Activated CD8-positive, alpha-beta T cell treated with anti-CD3 and anti-CD28 coated beads for 36 hours (primary cell): ENCODE measurements around the gene TPM4. TPM values are rescaled to one million over a fixed set of nuclear protein-coding genes. Genes with fewer than 3 reads are reported as not detected.

Source experiments
- ATAC-seq: fragments of 200-7000 bp; cut with Tn5 transposase; one replicate; pipeline ENCODE4 v1.10.0; 2021; ENCODE audit warnings: mild to moderate bottlenecking, moderate library complexity
- CTCF ChIA-PET: fragments of 350-600 bp; sonication (Branson Sonifier 250); formaldehyde crosslinking; loops from one replicate; lab custom pipeline; 2021; ENCODE audit warnings: antibody characterized with exemption; lab: Charles Lee
- POLR2A ChIA-PET: fragments of 350-600 bp; sonication (Branson Sonifier 250); formaldehyde crosslinking; loops from one replicate; lab custom pipeline; 2021; ENCODE audit warnings: antibody characterized with exemption; lab: Charles Lee
- DNase-seq: peaks from one replicate; pipeline ENCODE4 v3.0.0-alpha.2; 2020
- H3K27ac Mint-ChIP-seq: one replicate; pipeline ENCODE4 v1.8.0; 2021; ENCODE audit warnings: mild to moderate bottlenecking, mixed read lengths
- H3K27me3 Mint-ChIP-seq: one replicate; pipeline ENCODE4 v1.8.0; 2021; ENCODE audit warnings: mixed read lengths
- H3K36me3 Mint-ChIP-seq: one replicate; pipeline ENCODE4 v1.8.0; 2021; ENCODE audit warnings: low read depth, mixed read lengths
- H3K4me1 Mint-ChIP-seq: one replicate; pipeline ENCODE4 v1.8.0; 2021; ENCODE audit warnings: low read depth, mixed read lengths
- H3K4me3 Mint-ChIP-seq: one replicate; pipeline ENCODE4 v1.8.0; 2021; ENCODE audit warnings: mild to moderate bottlenecking, moderate library complexity, mixed read lengths
- H3K9me3 Mint-ChIP-seq: one replicate; pipeline ENCODE4 v1.8.0; 2021; ENCODE audit warnings: mixed read lengths
- intact Hi-C: fragments of 100-400 bp; cut with micrococcal nuclease; formaldehyde crosslinking; loops from one replicate; pipeline ENCODE4 v1.10.0; 2022
- total RNA-seq, 2 experiments: library from RNA; stranded (reverse); gene quantifications; one replicate each; pipeline ENCODE4 v1.2.3, GENCODE V29; 2021
- TF ChIP-seq, protein P1 (sequence below): fragments of 200-600 bp; IDR thresholded peaks from one replicate; pipeline ENCODE4 v1.8.0; 2022; ENCODE audit warnings: antibody characterized with exemption, mild to moderate bottlenecking

The TPM4 gene
- total RNA-seq, 2 experiments from 2014 or later, result 230 to 232 TPM

DNA sequence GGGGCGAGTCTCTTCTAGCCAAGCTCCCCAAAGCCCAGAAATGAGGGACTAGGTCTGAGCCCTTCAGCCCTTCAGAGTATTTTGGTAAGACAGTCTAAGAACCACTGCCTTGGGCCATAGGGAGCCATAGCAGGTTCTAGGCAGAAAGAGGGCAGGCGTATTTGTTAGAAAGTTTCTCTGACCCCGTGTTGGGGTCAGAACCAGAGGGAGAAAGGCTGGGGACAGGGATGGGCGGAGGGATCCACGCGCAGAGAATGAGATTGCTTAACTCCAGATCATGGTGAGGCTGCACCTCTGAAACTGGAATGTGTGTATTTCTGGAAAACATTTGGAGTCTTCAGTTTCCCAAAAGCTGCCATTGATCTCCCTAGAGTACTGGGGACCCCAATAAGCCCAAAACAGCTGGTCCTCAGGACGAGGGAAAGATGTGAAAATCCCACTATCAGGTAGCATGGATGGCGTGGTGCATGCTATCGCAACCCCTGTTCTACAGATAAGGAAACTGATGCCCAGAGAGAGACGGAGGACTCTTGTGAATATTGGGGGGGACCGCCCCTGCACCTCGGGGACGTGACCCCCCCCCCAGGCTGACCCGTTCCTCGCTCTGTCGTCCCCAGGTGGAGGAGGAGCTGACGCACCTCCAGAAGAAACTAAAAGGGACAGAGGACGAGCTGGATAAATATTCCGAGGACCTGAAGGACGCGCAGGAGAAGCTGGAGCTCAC, 703 bp upstream of the TPM4 start:
- H3K9me3 Mint-ChIP-seq, result no peaks in the 10 kb centered on the region
- peaks cover 23% of the 10 kb centered on the region for H3K36me3 Mint-ChIP-seq
- no peaks in the 10 kb centered on the region for H3K27me3 Mint-ChIP-seq
- H3K4me1 Mint-ChIP-seq, result peaks cover 57% of the 10 kb centered on the region
- TF ChIP-seq, protein P1, sequence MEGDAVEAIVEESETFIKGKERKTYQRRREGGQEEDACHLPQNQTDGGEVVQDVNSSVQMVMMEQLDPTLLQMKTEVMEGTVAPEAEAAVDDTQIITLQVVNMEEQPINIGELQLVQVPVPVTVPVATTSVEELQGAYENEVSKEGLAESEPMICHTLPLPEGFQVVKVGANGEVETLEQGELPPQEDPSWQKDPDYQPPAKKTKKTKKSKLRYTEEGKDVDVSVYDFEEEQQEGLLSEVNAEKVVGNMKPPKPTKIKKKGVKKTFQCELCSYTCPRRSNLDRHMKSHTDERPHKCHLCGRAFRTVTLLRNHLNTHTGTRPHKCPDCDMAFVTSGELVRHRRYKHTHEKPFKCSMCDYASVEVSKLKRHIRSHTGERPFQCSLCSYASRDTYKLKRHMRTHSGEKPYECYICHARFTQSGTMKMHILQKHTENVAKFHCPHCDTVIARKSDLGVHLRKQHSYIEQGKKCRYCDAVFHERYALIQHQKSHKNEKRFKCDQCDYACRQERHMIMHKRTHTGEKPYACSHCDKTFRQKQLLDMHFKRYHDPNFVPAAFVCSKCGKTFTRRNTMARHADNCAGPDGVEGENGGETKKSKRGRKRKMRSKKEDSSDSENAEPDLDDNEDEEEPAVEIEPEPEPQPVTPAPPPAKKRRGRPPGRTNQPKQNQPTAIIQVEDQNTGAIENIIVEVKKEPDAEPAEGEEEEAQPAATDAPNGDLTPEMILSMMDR, result no peak
- peak overlapping the region; percentile 86 for H3K27ac Mint-ChIP-seq
- intact Hi-C loops, result loop anchor here (5.0 to 10.0 kb wide), 2 partner anchors 37 to 259 kb away; partner anchors contain the start of gene RAB8A
- peak overlapping the region; percentile 78 for H3K4me3 Mint-ChIP-seq
- ChIA-PET CTCF (interaction anchor here (2.2 to 10.6 kb wide), 3 partner anchors 10 to 36 kb away, joined by 12 to 90 read pairs (median 31); partner anchors contain the start of gene RAB8A), POLR2A (interaction anchor here (0.7 to 9.0 kb wide), 8 partner anchors 11 to 1554 kb away, joined by 3 to 53 read pairs (median 14); partner anchors contain the start of genes HSH2D and RAB8A)
- no peak for ATAC-seq
- peak; percentile 31 for DNase-seq

DNA sequence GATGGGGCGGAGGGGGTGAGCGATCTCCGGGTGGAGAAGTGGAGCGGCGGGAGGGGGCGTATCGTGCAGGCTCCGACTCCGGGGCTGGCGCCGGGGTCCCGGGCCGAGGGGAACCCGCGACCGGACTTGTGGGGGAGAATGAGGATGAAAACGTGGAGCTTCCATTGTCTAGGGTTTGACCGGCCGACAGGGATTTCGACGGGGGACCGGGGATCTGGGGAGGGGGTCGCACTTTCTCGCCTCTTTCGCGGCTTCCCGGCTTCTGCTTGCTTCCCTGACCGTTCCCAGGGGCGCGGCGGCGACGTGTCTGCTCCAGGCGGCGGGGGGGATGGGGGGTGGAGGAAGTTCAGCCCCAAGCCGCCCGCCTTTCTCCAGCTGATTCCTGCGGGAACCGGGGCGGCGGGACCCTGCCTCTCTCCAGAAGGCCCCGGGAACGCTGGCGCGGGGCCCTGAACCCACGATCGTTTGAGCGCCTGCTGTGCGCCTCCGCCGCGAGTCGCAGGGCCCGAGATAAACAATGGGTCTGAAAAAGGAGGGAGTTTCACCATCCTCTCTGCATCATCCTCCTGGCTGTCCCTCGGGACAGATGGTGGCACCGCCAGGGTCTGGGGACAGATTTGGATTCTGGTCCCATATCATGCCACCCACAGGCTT, 790 bp downstream of the TPM4 start:
- DNase-seq (peak; percentile 28), ATAC-seq (no peak)
- Mint-ChIP-seq H3K27ac (peak overlapping the region; percentile 100), H3K4me1 (peaks cover 63% of the 10 kb centered on the region), H3K9me3 (no peaks in the 10 kb centered on the region), H3K36me3 (peaks cover 36% of the 10 kb centered on the region), H3K27me3 (no peaks in the 10 kb centered on the region), H3K4me3 (peak overlapping the region; percentile 78)
- TF ChIP-seq, protein P1, result no peak
- ChIA-PET POLR2A (interaction anchor here (0.8 to 9.0 kb wide), 10 partner anchors 10 to 252 kb away, joined by 3 to 53 read pairs (median 6); partner anchors contain the start of gene RAB8A), CTCF (interaction anchor here (1.2 to 10.6 kb wide), 5 partner anchors 9 to 109 kb away, joined by 4 to 90 read pairs (median 12); partner anchors contain the start of genes FAM32A and RAB8A)
- intact Hi-C loops, result loop anchor here (5.0 to 10.0 kb wide), 2 partner anchors 35 to 258 kb away; partner anchors contain the start of gene RAB8A

DNA sequence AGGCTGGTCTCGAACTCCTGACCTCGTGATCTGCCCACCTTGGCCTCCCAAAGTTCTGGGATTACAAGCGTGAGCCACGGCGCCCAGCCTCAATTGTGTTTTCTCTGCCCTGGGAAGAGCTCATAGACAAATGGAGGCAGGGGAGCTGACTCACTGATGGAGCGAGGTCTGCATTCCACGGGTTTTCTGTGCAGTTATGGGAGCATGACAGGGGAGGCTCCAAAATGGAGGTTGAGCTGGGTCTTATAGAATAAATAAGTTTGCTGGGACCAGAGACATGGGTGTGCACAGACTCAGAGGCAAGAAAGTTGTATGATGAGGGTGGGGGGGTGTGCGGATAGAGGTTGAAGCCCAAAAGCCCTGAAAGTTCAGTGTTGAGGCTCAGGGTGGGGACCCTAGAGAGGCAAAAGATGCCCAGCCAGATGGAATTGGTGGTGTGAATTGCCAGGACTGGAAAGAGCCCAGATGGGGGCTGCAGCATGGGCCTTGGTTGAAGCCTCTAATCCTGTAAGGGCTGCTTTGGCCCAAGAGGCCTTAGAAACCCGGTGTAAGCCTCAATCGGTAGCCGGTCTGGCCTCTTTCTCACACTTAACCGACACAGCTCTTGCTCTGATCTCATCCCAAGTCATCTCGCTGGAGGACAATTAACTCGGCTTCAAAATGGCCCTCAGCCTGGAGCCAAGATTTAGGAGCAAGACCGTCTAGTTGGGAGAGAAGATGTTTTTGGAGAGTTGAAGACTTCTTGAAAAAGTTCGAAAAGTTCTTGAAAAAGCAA, 1.9 kb downstream of the TPM4 start:
- Mint-ChIP-seq H3K4me1 (peaks cover 67% of the 10 kb centered on the region), H3K27me3 (no peaks in the 10 kb centered on the region), H3K27ac (peak overlapping the region; percentile 100), H3K4me3 (peak overlapping the region; percentile 78), H3K36me3 (peaks cover 47% of the 10 kb centered on the region), H3K9me3 (no peaks in the 10 kb centered on the region)
- TF ChIP-seq, protein P1, result no peak
- DNase-seq, result peak; percentile 52
- ChIA-PET POLR2A (interaction anchor here (0.9 to 9.0 kb wide), 11 partner anchors 9 to 106 kb away, joined by 3 to 53 read pairs (median 7); partner anchors contain the start of gene RAB8A), CTCF (interaction anchor here (0.7 to 10.6 kb wide), 6 partner anchors 9 to 108 kb away, joined by 3 to 90 read pairs (median 4); partner anchors contain the start of gene FAM32A)
- ATAC-seq, result peak; percentile 7
- intact Hi-C loops, result loop anchor here (5.0 to 10.0 kb wide), 2 partner anchors 34 to 257 kb away; partner anchors contain the start of gene RAB8A

DNA sequence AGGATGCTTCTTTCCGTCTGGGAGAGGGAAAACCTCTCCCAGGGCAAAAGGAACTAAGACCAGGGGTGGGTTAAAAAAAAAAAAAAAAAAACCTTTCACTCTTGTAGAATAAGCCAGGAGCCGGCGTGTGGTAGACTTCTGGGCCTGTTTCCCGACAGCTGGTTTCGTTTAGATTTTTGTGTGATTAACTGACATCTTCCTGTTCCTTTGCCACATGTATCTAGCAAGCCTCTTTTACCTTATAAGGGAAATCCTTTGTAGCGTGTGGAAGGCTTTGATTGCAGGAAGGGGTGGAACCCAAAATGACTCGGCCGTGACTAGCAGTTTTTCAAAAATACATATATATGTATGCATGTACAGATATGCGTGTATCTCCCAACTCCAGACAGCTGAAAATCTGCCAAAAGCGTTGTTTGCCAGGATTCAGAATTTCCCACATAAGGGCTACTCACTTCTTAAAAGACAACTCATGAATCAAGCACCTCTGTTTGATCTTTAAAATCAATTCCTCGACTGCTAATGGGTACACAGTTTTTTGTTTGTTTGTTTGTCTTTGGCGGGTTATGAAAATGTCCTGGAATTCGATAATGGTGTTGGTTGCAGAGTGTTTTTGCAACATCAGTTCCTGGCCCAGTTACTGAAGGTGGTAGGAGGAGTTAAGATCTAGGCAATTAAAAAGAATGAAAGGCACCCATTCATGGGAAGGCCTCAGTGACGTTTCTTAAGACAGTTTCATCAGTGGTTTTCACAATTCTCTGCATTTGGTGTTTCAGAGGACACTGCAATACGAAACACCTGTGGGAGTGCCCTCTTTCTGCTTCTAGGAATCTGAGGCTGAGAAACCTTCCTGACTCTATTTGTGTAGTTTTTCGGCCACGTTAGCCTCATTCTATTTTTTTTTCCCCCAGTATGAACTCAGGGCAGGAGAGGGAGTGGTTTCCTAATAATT, 2.7 kb downstream of the TPM4 start:
- Mint-ChIP-seq H3K36me3 (peaks cover 55% of the 10 kb centered on the region), H3K9me3 (no peaks in the 10 kb centered on the region), H3K27me3 (no peaks in the 10 kb centered on the region), H3K4me1 (peaks cover 65% of the 10 kb centered on the region), H3K27ac (peak overlapping the region; percentile 100), H3K4me3 (peak overlapping the region; percentile 78)
- peak; percentile 84 for DNase-seq
- intact Hi-C loops, result loop anchor here (5.0 to 10.0 kb wide), 2 partner anchors 33 to 256 kb away; partner anchors contain the start of gene RAB8A
- ChIA-PET POLR2A (interaction anchor here (1.0 to 9.0 kb wide), 7 partner anchors 8 to 105 kb away, joined by 3 to 53 read pairs (median 22); partner anchors contain the start of gene RAB8A), CTCF (interaction anchor here (0.8 to 10.6 kb wide), 3 partner anchors 8 to 32 kb away, joined by 3 to 90 read pairs (median 6); no protein-coding TSS in a partner anchor)
- ATAC-seq, result peak; percentile 64
- TF ChIP-seq, protein P1, result no peak
